ENCODE results near the gene ZC3H6. TPM values are rescaled to one million over a fixed set of nuclear protein-coding genes. Genes with fewer than 3 reads are reported as not detected.

ZC3H6 gene
- total RNA-seq, 1 experiment from 2014 or later = 18.6 TPM

- no peak for DNase-seq (ENCODE audit: unreplicated experiment)
- Mint-ChIP-seq H3K36me3 (ENCODE audit: insufficient read depth, unreplicated experiment) (no peaks in the 10 kb centered on the region), H3K9me3 (ENCODE audit: unreplicated experiment) (no peaks in the 10 kb centered on the region), H3K4me3 (ENCODE audit: unreplicated experiment) (no peak overlapping the region), H3K4me1 (ENCODE audit: insufficient read depth, unreplicated experiment) (no peaks in the 10 kb centered on the region), H3K27ac (ENCODE audit: low read depth, unreplicated experiment) (no peak overlapping the region), H3K27me3 (ENCODE audit: insufficient read depth, unreplicated experiment) (no peaks in the 10 kb centered on the region)
- ChIA-PET POLR2A (no interaction called here), CTCF (no interaction called here)
- BruUV-seq (replicated peaks) = no TSS peak
- TF ChIP-seq CTCF (IDR thresholded peaks at IDR 0.05; ENCODE audit: unreplicated experiment) = no peak
- intact Hi-C loops (cut with micrococcal nuclease) = no loop called here
Measured at GRCh38 chr2:112340475-112341267, 65.3 kb downstream of the ZC3H6 start.

- no peaks in the 10 kb centered on the region for H3K9me3 Mint-ChIP-seq (ENCODE audit: unreplicated experiment)
- intact Hi-C loops (cut with micrococcal nuclease) = no loop called here
- H3K27me3 Mint-ChIP-seq (ENCODE audit: insufficient read depth, unreplicated experiment) = no peaks in the 10 kb centered on the region
- no peak overlapping the region for H3K4me3 Mint-ChIP-seq (ENCODE audit: unreplicated experiment)
- no peak for TF ChIP-seq CTCF (IDR thresholded peaks at IDR 0.05; ENCODE audit: unreplicated experiment)
- H3K36me3 Mint-ChIP-seq (ENCODE audit: insufficient read depth, unreplicated experiment) = no peaks in the 10 kb centered on the region
- H3K4me1 Mint-ChIP-seq (ENCODE audit: insufficient read depth, unreplicated experiment) = no peaks in the 10 kb centered on the region
- CTCF ChIA-PET = interaction anchor here (0.7 kb wide), 2 partner anchors 29 to 79 kb away, joined by 3 read pairs; no protein-coding TSS in a partner anchor
- no peak overlapping the region for H3K27ac Mint-ChIP-seq (ENCODE audit: low read depth, unreplicated experiment)
- no TSS peak for BruUV-seq (replicated peaks)
- POLR2A ChIA-PET = interaction anchor here (0.7 kb wide), 1 partner anchor 67 kb away, joined by 3 read pairs; no protein-coding TSS in a partner anchor
- no peak for DNase-seq (ENCODE audit: unreplicated experiment)
Measured at GRCh38 chr2:112342067-112342550, 66.7 kb downstream of the ZC3H6 start.

GRCh38 chr2:112343827-112344585, 68.6 kb downstream of the ZC3H6 start:
- ChIA-PET CTCF (interaction anchor here (0.6 to 1.6 kb wide), 2 partner anchors 8 to 15 kb away, joined by 3 to 4 read pairs; no protein-coding TSS in a partner anchor), POLR2A (no interaction called here)
- no TSS peak for BruUV-seq (replicated peaks)

More at GRCh38 chr2:112343827-112344585, 68.6 kb downstream of the ZC3H6 start:
- intact Hi-C loops (cut with micrococcal nuclease) = no loop called here
- H3K4me1 Mint-ChIP-seq (ENCODE audit: insufficient read depth, unreplicated experiment) = no peaks in the 10 kb centered on the region
- no peak for DNase-seq (ENCODE audit: unreplicated experiment)
- H3K27me3 Mint-ChIP-seq (ENCODE audit: insufficient read depth, unreplicated experiment) = no peaks in the 10 kb centered on the region
- no peak overlapping the region for H3K4me3 Mint-ChIP-seq (ENCODE audit: unreplicated experiment)
- no peaks in the 10 kb centered on the region for H3K36me3 Mint-ChIP-seq (ENCODE audit: insufficient read depth, unreplicated experiment)
- H3K9me3 Mint-ChIP-seq (ENCODE audit: unreplicated experiment) = no peaks in the 10 kb centered on the region
- TF ChIP-seq CTCF (IDR thresholded peaks at IDR 0.05; ENCODE audit: unreplicated experiment) = no peak
- no peak overlapping the region for H3K27ac Mint-ChIP-seq (ENCODE audit: low read depth, unreplicated experiment)
